ENCODE measurements around the gene APPL1.

- TF ChIP-seq CTCF (IDR thresholded peaks at IDR 0.05; ENCODE audit: low read depth, low read length, poor library complexity, severe bottlenecking), result no peak
- TF ChIP-seq EZH2phosphoT487 (IDR thresholded peaks at IDR 0.05; ENCODE audit: borderline replicate concordance, low read length), result no peak
Measured at GRCh38 chr3:57274845-57275244, 47.3 kb downstream of the APPL1 start.

Data from DOHH2 (cell line).